Heart left ventricle (tissue), 13 donors: ENCODE data around the gene CLEC16A.

Experiments used
- POLR2A ChIP-seq, 2 donors: fragments of 450-650 bp; IDR thresholded peaks; one replicate each; pipeline ENCODE4 v1.6.1; 2017; ENCODE audit warnings: antibody characterized with exemption in 2 of 2, mild to moderate bottlenecking in 2 of 2, moderate library complexity in 2 of 2
- TF ChIP-seq, protein P1 (sequence below), 12 donors: fragments of 200-600 bp; sonication (generic) in 4 of 12; IDR thresholded peaks; one replicate each; pipeline versions ENCODE4 v1.5.0 to v1.8.0; 2018 to 2022; ENCODE audit warnings: antibody characterized with exemption in 12 of 12, mild to moderate bottlenecking in 5 of 12
- donor health status: ischemic (EF 13 %, LVEDD 7.1; RV severe dilation, severe dysfunction).
- donor health status: DM: no; HTN: yes; CAD: no.
- donor health status: DM: no; HTN: no; CAD: no.
- donor health status: ischemic (EF 25% LVEDD 6.9; RV normal size, moderate dysfunction).
- donor health status: ischemic (EF 25% LVEDD 5.7; RV mildly dilated, moderate dysfunction).
- donor health status: ischemic (EF 35%, LVEDD 5.7; RV mildly dilated, moderate dysfunction).
- donor health status: nonischemic (EF 11% LVEDD 7.7; RV severe dilation, severe dysfunction).
- donor health status: DM: yes; HTN: yes; CAD: no.
- donor health status: PGD.
- donor health status: ischemic (EF 29% LVEDD 5.4; RV normal size, mild dysfunction).
- donor health status: nonischemic (EF 23%, LVEDD 6.1; RV moderate dilation, normal function).

DNA sequence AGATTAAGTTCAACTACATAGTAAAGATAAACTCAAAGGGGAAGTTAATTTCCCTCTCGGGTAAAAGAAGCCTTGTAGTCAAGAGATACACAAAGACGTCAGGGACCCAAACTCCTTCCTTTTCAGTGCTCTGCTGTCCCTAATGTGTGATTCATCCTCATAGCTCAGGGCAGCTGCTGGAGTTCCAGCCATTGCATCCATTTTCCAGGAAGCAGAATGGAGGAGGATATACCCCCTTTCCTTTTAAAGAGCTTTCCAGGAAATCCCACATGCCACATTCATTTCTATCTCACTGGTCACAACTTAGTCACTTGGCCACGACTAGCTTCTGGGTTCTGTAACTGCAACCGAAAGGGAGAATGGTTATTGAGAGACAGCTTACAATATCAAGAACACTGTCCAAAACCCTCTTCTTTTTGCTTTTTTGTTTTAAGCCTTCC, 216.3 kb downstream of the CLEC16A start:
- TF ChIP-seq, protein P1, sequence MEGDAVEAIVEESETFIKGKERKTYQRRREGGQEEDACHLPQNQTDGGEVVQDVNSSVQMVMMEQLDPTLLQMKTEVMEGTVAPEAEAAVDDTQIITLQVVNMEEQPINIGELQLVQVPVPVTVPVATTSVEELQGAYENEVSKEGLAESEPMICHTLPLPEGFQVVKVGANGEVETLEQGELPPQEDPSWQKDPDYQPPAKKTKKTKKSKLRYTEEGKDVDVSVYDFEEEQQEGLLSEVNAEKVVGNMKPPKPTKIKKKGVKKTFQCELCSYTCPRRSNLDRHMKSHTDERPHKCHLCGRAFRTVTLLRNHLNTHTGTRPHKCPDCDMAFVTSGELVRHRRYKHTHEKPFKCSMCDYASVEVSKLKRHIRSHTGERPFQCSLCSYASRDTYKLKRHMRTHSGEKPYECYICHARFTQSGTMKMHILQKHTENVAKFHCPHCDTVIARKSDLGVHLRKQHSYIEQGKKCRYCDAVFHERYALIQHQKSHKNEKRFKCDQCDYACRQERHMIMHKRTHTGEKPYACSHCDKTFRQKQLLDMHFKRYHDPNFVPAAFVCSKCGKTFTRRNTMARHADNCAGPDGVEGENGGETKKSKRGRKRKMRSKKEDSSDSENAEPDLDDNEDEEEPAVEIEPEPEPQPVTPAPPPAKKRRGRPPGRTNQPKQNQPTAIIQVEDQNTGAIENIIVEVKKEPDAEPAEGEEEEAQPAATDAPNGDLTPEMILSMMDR (IDR thresholded peaks at IDR 0.05), result no peak
- no peak for TF ChIP-seq POLR2A (IDR thresholded peaks at IDR 0.05)
